GM12892 (cell line): ENCODE data around the gene SLC7A4.

ENCODE experiments used
- POLR2A ChIP-seq: IDR thresholded peaks from 2 replicates; pipeline ENCODE4 v1.6.1; 2011; ENCODE audit warnings: low read depth, low read length, control low read depth
- TAF1 ChIP-seq: IDR thresholded peaks from 2 replicates; pipeline ENCODE4 v1.6.1; 2011; ENCODE audit warnings: low read depth, mild to moderate bottlenecking, control low read depth, low read length, borderline replicate concordance

GRCh38 chr22:21047730-21048129 is 15.4 kb upstream of the SLC7A4 start:
- TF ChIP-seq TAF1 (no peak), POLR2A (no peak)
